PC-3 (cell line): ENCODE data around the gene FMNL1. TPM values are rescaled to one million over a fixed set of nuclear protein-coding genes. Genes with fewer than 3 reads are reported as not detected.

Experiments used
- ATAC-seq: fragments of 200-7000 bp; cut with Tn5 transposase; 2 replicates; pipeline ENCODE4 v1.9.1; 2020; ENCODE audit warnings: mild to moderate bottlenecking, moderate library complexity
- BruUV-seq: library from RNA; stranded (reverse); fragments of 400-500 nt; replicated peaks from 2 replicates; lab custom pipeline; 2021; lab: Mats Ljungman, UMichigan
- CTCF ChIA-PET: fragments of 300-600 bp; sonication (Branson Sonifier 250); formaldehyde crosslinking; loops from one replicate; lab custom pipeline; 2022; ENCODE audit warnings: antibody characterized with exemption; lab: Charles Lee
- POLR2A ChIA-PET: fragments of 300-600 bp; sonication (Branson Sonifier 250); formaldehyde crosslinking; loops from one replicate; lab custom pipeline; 2022; ENCODE audit warnings: antibody characterized with exemption; ENCODE audit not compliant: unreplicated experiment; lab: Charles Lee
- DNase-seq: peaks from one replicate; pipeline ENCODE4 v3.0.0-alpha.2; 2015
- H2AFZ ChIP-seq: fragments of 300-600 bp; sonication (generic); 2 replicates; pipeline ENCODE4 v1.6.0; 2016; ENCODE audit warnings: antibody characterized with exemption, low read length
- H3F3A ChIP-seq: fragments of 300-600 bp; sonication (generic); one replicate; pipeline ENCODE4 v1.6.0; 2017; ENCODE audit warnings: antibody characterized with exemption, low read length, control low read depth, mild to moderate bottlenecking; ENCODE audit not compliant: unreplicated experiment
- H3K27ac ChIP-seq: fragments of 300-600 bp; sonication (generic); 2 replicates; pipeline ENCODE4 v1.5.1; 2016; ENCODE audit warnings: mild to moderate bottlenecking, low read length
- H3K27me3 ChIP-seq: fragments of 300-600 bp; sonication (generic); 2 replicates; pipeline ENCODE4 v1.6.1; 2016; ENCODE audit warnings: low read length, mixed read lengths
- H3K36me3 ChIP-seq: fragments of 300-600 bp; sonication (generic); 2 replicates; pipeline ENCODE4 v1.6.1; 2016; ENCODE audit warnings: low read depth, mixed run types, low read length, mixed read lengths
- H3K4me1 ChIP-seq: fragments of 300-600 bp; sonication (generic); 2 replicates; pipeline ENCODE4 v1.5.1; 2016; ENCODE audit warnings: low read length; ENCODE audit not compliant: insufficient read depth
- H3K4me2 ChIP-seq: fragments of 300-600 bp; sonication (generic); 2 replicates; pipeline ENCODE4 v1.6.0; 2016; ENCODE audit warnings: low read length
- H3K4me3 ChIP-seq: fragments of 300-600 bp; sonication (generic); 2 replicates; pipeline ENCODE4 v1.5.1; 2016; ENCODE audit warnings: mild to moderate bottlenecking, low read length, mixed read lengths
- H3K79me2 ChIP-seq: fragments of 300-600 bp; sonication (generic); 2 replicates; pipeline ENCODE4 v1.6.1; 2017; ENCODE audit warnings: low read length, mixed read lengths
- H3K9ac ChIP-seq: fragments of 300-600 bp; sonication (generic); 2 replicates; pipeline ENCODE4 v1.6.0; 2016; ENCODE audit warnings: mild to moderate bottlenecking, low read length
- H3K9me2 ChIP-seq: fragments of 300-600 bp; sonication (generic); replicated peaks from 2 replicates; pipeline ENCODE4 v1.6.1; 2016; ENCODE audit warnings: mixed run types, low read length, mixed read lengths
- H3K9me3 ChIP-seq: fragments of 300-600 bp; sonication (generic); 2 replicates; pipeline ENCODE4 v1.6.1; 2016; ENCODE audit warnings: low read length, mixed read lengths
- H4K20me1 ChIP-seq: fragments of 300-600 bp; sonication (generic); 2 replicates; pipeline ENCODE4 v1.6.1; 2016; ENCODE audit warnings: low read length, mixed read lengths
- EZH2 ChIP-seq: fragments of 300-600 bp; sonication (generic); IDR thresholded peaks from one replicate; pipeline ENCODE4 v1.6.1; 2017; ENCODE audit warnings: antibody characterized with exemption, mild to moderate bottlenecking, low read length; ENCODE audit not compliant: unreplicated experiment
- EZH2phosphoT487 ChIP-seq: fragments of 300-600 bp; sonication (generic); IDR thresholded peaks from 2 replicates; pipeline ENCODE4 v1.6.1; 2018; ENCODE audit warnings: mild to moderate bottlenecking, antibody characterized with exemption, low read length, borderline replicate concordance
- intact Hi-C: fragments of 100-400 bp; cut with micrococcal nuclease; formaldehyde crosslinking; loops from 2 replicates; pipeline ENCODE4 v1.9.0; 2023
- total RNA-seq: library from RNA; depleted of rRNA; stranded (reverse); fragments of >200 nt; gene quantifications from 2 replicates; pipeline ENCODE4 v1.2.3, GENCODE V29; 2014
- TF ChIP-seq, protein P1 (sequence below): fragments of 300-600 bp; sonication (generic); conservative IDR thresholded peaks from 2 replicates; pipeline ENCODE4 v1.5.1; 2017; ENCODE audit warnings: antibody characterized with exemption, low read depth, mild to moderate bottlenecking, low read length

The FMNL1 gene
- total RNA-seq, 1 experiment from 2014 or later, result 8.2 TPM

- TF ChIP-seq EZH2, result no peak
- TF ChIP-seq, protein P1, sequence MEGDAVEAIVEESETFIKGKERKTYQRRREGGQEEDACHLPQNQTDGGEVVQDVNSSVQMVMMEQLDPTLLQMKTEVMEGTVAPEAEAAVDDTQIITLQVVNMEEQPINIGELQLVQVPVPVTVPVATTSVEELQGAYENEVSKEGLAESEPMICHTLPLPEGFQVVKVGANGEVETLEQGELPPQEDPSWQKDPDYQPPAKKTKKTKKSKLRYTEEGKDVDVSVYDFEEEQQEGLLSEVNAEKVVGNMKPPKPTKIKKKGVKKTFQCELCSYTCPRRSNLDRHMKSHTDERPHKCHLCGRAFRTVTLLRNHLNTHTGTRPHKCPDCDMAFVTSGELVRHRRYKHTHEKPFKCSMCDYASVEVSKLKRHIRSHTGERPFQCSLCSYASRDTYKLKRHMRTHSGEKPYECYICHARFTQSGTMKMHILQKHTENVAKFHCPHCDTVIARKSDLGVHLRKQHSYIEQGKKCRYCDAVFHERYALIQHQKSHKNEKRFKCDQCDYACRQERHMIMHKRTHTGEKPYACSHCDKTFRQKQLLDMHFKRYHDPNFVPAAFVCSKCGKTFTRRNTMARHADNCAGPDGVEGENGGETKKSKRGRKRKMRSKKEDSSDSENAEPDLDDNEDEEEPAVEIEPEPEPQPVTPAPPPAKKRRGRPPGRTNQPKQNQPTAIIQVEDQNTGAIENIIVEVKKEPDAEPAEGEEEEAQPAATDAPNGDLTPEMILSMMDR, result no peak
- TF ChIP-seq EZH2phosphoT487, result no peak
- Histone ChIP-seq H3K36me3 (no peaks in the 10 kb centered on the region), H3K4me3 (no peak overlapping the region), H4K20me1 (no peaks in the 10 kb centered on the region), H3K27me3 (no peaks in the 10 kb centered on the region), H3K27ac (no peak overlapping the region), H3K9ac (no peak overlapping the region), H3K4me1 (no peaks in the 10 kb centered on the region), H3K79me2 (no peaks in the 10 kb centered on the region), H2AFZ (no peak overlapping the region), H3F3A (no peaks in the 10 kb centered on the region), H3K4me2 (no peak overlapping the region), H3K9me2 (no peaks in the 10 kb centered on the region), H3K9me3 (no peaks in the 10 kb centered on the region)
- no peak for ATAC-seq
- ChIA-PET CTCF (no interaction called here), POLR2A (no interaction called here)
- DNase-seq, result no peak
- no TSS peak for BruUV-seq
- intact Hi-C loops, result no loop called here
These were observed 16.0 kb downstream of the FMNL1 start for GRCh38 chr17:45237686-45238085.

GRCh38 chr17:45238155-45238774 lies 16.6 kb downstream of the FMNL1 start:
- Histone ChIP-seq H3K27me3 (no peaks in the 10 kb centered on the region), H3K4me1 (no peaks in the 10 kb centered on the region), H4K20me1 (no peaks in the 10 kb centered on the region), H3K9me2 (no peaks in the 10 kb centered on the region), H3K9me3 (no peaks in the 10 kb centered on the region), H3K4me3 (no peak overlapping the region), H2AFZ (no peak overlapping the region), H3K9ac (no peak overlapping the region), H3K27ac (no peak overlapping the region), H3K4me2 (no peak overlapping the region), H3F3A (no peaks in the 10 kb centered on the region), H3K36me3 (no peaks in the 10 kb centered on the region), H3K79me2 (no peaks in the 10 kb centered on the region)
- ChIA-PET POLR2A (no interaction called here), CTCF (no interaction called here)
- no TSS peak for BruUV-seq
- ATAC-seq (no peak), DNase-seq (no peak)
- intact Hi-C loops, result no loop called here
- no peak for TF ChIP-seq EZH2phosphoT487
- TF ChIP-seq, protein P1, result no peak
- TF ChIP-seq EZH2, result no peak

GRCh38 chr17:45240905-45241327 lies 19.2 kb downstream of the FMNL1 start:
- H3F3A ChIP-seq, result no peaks in the 10 kb centered on the region
- H3K79me2 ChIP-seq, result no peaks in the 10 kb centered on the region
- no peak overlapping the region for H3K4me3 ChIP-seq
- H3K27me3 ChIP-seq, result no peaks in the 10 kb centered on the region
- no peaks in the 10 kb centered on the region for H3K9me2 ChIP-seq
- H2AFZ ChIP-seq, result no peak overlapping the region
- H3K9me3 ChIP-seq, result no peaks in the 10 kb centered on the region
- DNase-seq (no peak), ATAC-seq (no peak)
- intact Hi-C loops, result no loop called here
- ChIA-PET POLR2A (no interaction called here), CTCF (no interaction called here)
- H3K36me3 ChIP-seq, result no peaks in the 10 kb centered on the region
- no peaks in the 10 kb centered on the region for H4K20me1 ChIP-seq
- H3K4me2 ChIP-seq, result no peak overlapping the region
- TF ChIP-seq, protein P1, result no peak
- no peak for TF ChIP-seq EZH2phosphoT487
- no peak for TF ChIP-seq EZH2
- no TSS peak for BruUV-seq
- H3K9ac ChIP-seq, result no peak overlapping the region
- no peak overlapping the region for H3K27ac ChIP-seq
- no peaks in the 10 kb centered on the region for H3K4me1 ChIP-seq
